ENCODE results near the gene AGK. TPM values are rescaled to one million over a fixed set of nuclear protein-coding genes. Genes with fewer than 3 reads are reported as not detected.
A peak's percentile ranks its signal among the peaks of the same experiment; 100 is the strongest.

AGK gene
- total and polyA plus RNA-seq, 2 of the 8 experiments (the other 6 are each of a cell fraction or from before 2014, with no cell fraction given), result 25.8 to 34.0 TPM

DNA sequence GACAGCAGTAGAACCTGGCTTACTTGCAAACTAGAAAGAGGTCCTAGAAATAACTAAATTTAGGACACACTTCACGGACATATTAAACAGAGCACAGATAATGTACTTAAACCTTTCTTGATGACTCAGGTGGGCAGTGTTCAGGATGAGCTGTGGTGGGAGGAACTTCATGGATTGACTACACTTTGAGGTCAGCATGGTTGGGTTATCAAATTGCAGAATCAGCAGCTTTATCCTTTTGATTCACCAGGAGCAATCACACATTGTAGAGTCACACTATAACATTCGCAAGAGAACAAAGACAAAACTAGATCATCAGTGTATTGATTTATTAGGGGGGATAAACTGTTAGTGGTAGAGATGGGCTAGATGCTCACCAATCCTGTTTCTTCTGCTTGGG is 38.6 kb upstream of the AGK start:
- FAIRE-seq, result no peak
- CTCF ChIA-PET (ENCODE audit: partially characterized antibody), result no interaction called here

More for the DNA sequence above, 38.6 kb upstream of the AGK start:
- Histone ChIP-seq H4K5ac (ENCODE audit: insufficient read length, low read depth, low read length) (no peak overlapping the region), H2BK12ac (ENCODE audit: low read depth, low read length) (peak overlapping the region; percentile 60; the same call in 1 of the 2 replicates), H2BK120ac (replicated peaks; ENCODE audit: low read depth, low read length) (no peak overlapping the region), H2BK5ac (ENCODE audit: low read depth, low read length) (no peak overlapping the region), H3K18ac (ENCODE audit: extremely low read depth, low read length) (no peak overlapping the region), H3K23ac (ENCODE audit: insufficient read length) (no peak overlapping the region), H4K91ac (replicated peaks; ENCODE audit: insufficient read length, low read length) (no peak overlapping the region), H3K9me3 (ENCODE audit: insufficient read depth in 2 of 2, low read depth in 1 of 2, low read length in 1 of 2) (peaks cover 4 to 10% of the 10 kb centered on the region in 2 experiments; a peak in 2 of 4 replicates), H3K14ac (ENCODE audit: insufficient read length) (no peak overlapping the region), H4K20me1 (replicated peaks in 1 of 2; ENCODE audit: control insufficient read depth in 1 of 2, insufficient read depth in 2 of 2, low read length in 2 of 2) (no peaks in the 10 kb centered on the region), H3K4me2 (ENCODE audit: insufficient read depth in 1 of 2, low read depth in 2 of 2, low read length in 2 of 2) (peak overlapping the region; percentile 79 to 94; a peak in 3 of 4 replicates), H2AFZ (ENCODE audit: low read length) (peak overlapping the region; percentile 70; the same call in 1 of the 2 replicates), H3K9ac (replicated peaks in 1 of 4; ENCODE audit: extremely low read depth in 1 of 4, low read depth in 3 of 4, low read length in 3 of 4) (no peak overlapping the region; a peak in 1 of 7 replicates), H3K4me3 (ENCODE audit: extremely low read depth in 1 of 4, insufficient read depth in 2 of 4, low read depth in 3 of 4, low read length in 4 of 4) (peak overlapping the region in 1 of 4 experiments; percentile 67; a peak in 1 of 8 replicates), H3K56ac (replicated peaks; ENCODE audit: insufficient read length, low read depth, low read length) (no peak overlapping the region), H3K23me2 (ENCODE audit: low read depth, low read length) (peaks cover 7% of the 10 kb centered on the region), H3K4me1 (replicated peaks in 1 of 4; ENCODE audit: control insufficient read depth in 3 of 4, insufficient read depth in 4 of 4, low read length in 3 of 4) (peaks cover 3 to 14% (median 6%) of the 10 kb centered on the region in 4 experiments; a peak in 5 of 7 replicates), H4K8ac (ENCODE audit: extremely low read depth, insufficient read depth, low read length) (no peak overlapping the region), H2BK20ac (ENCODE audit: low read length) (no peak overlapping the region), H3K27me3 (replicated peaks in 1 of 4; ENCODE audit: control insufficient read depth in 3 of 4, extremely low read depth in 1 of 4, insufficient read depth in 3 of 4, low read length in 3 of 4) (peaks cover 0 to 14% (median 9%) of the 10 kb centered on the region in 4 experiments; a peak in 4 of 7 replicates), H2AK5ac (ENCODE audit: low read depth, low read length) (no peak overlapping the region), H3K27ac (ENCODE audit: low read depth, low read length) (no peak overlapping the region), H3K79me2 (ENCODE audit: control insufficient read depth in 1 of 2, insufficient read depth in 2 of 2, low read length in 2 of 2) (no peaks in the 10 kb centered on the region), H3K4ac (replicated peaks; ENCODE audit: insufficient read length, low read depth, low read length) (no peak overlapping the region), H3K79me1 (ENCODE audit: low read depth, low read length) (no peaks in the 10 kb centered on the region; the same call in 1 of the 2 replicates), H2BK15ac (ENCODE audit: low read length) (no peak overlapping the region), H3K36me3 (ENCODE audit: control insufficient read depth in 2 of 4, insufficient read depth in 4 of 4, low read length in 3 of 4) (peaks cover 0 to 7% (median 0%) of the 10 kb centered on the region in 4 experiments; a peak in 1 of 8 replicates)
- 91% methylated on average over 2 of the region's 2 CpGs; no CpG with 5 or more reads in 1 of the 2 experiments for WGBS, 2 experiments (ENCODE audit: extremely low coverage in 1 of 2, insufficient coverage in 1 of 2, insufficient read length in 1 of 2, insufficient replicate concordance in 2 of 2, low coverage in 1 of 2, low lambda C conversion rate in 2 of 2, missing lambda C conversion rate in 1 of 2)
- TF ChIP-seq RNF2 (IDR thresholded peaks at IDR 0.05; ENCODE audit: borderline replicate concordance, low read depth, low read length, missing control alignments, poor library complexity, severe bottlenecking) (no peak), SIN3A (conservative IDR thresholded peaks at IDR 0.05 in 1 of 2, IDR thresholded peaks at IDR 0.05 in 1 of 2; ENCODE audit: low read depth in 1 of 2, low read length in 2 of 2) (no peak), EP300 (IDR thresholded peaks at IDR 0.05; ENCODE audit: borderline replicate concordance in 1 of 2, low read depth in 2 of 2, low read length in 2 of 2) (no peak), KDM1A (IDR thresholded peaks at IDR 0.05; ENCODE audit: borderline replicate concordance, low read length) (no peak), TBP (IDR thresholded peaks at IDR 0.05; ENCODE audit: low read depth, low read length) (no peak), SP2 (IDR thresholded peaks at IDR 0.05; ENCODE audit: low read length) (no peak), CBX5 (IDR thresholded peaks at IDR 0.05; ENCODE audit: low read depth, low read length) (no peak)
- POLR2A ChIA-PET (ENCODE audit: partially characterized antibody), result no interaction called here
- DNase-seq (ENCODE audit: low read depth in 1 of 2, low spot score in 2 of 2), result no peak
